ENCODE results near the gene FGD4.

- TF ChIP-seq CTCF (conservative IDR thresholded peaks at IDR 0.05; ENCODE audit: low read depth, low read length) (no peak), NFE2L2 (IDR thresholded peaks at IDR 0.05; ENCODE audit: low read depth, low read length) (no peak), RCOR1 (IDR thresholded peaks at IDR 0.05; ENCODE audit: insufficient replicate concordance, low read length) (no peak), MXI1 (IDR thresholded peaks at IDR 0.05; ENCODE audit: borderline replicate concordance, low read depth, low read length) (no peak), POLR2A (IDR thresholded peaks at IDR 0.05; ENCODE audit: low read depth, low read length) (no peak), RAD21 (IDR thresholded peaks at IDR 0.05; ENCODE audit: low read length) (no peak), CEBPB (IDR thresholded peaks at IDR 0.05; ENCODE audit: low read depth, low read length) (no peak), USF2 (IDR thresholded peaks at IDR 0.05; ENCODE audit: low read depth, low read length) (no peak)
Measured at GRCh38 chr12:32460638-32461037, 61.3 kb downstream of the FGD4 start.

Measured in IMR-90 (cell line).